Urinary bladder (tissue), 4 donors: ENCODE measurements around the gene S1PR1. TPM values are rescaled to one million over a fixed set of nuclear protein-coding genes. Genes with fewer than 3 reads are reported as not detected.
A peak's percentile ranks its signal among the peaks of the same experiment; 100 is the strongest.
"Not testable (repeated sequence)": the region's sequence is repeated elsewhere in the genome, so short reads cannot be mapped to it uniquely, and the experiment has no call there.

Source experiments
- DNase-seq: peaks from one replicate; pipeline ENCODE4 v3.0.0-alpha.2; 2015; ENCODE audit errors: extremely low spot score
- H3K27ac ChIP-seq: one replicate; pipeline ENCODE4 v1.5.1; 2013; ENCODE audit warnings: low read depth, mild to moderate bottlenecking, moderate library complexity
- H3K36me3 ChIP-seq: one replicate; pipeline ENCODE4 v1.6.1; 2013; ENCODE audit warnings: mild to moderate bottlenecking, moderate library complexity; ENCODE audit not compliant: insufficient read depth
- H3K4me1 ChIP-seq: one replicate; pipeline ENCODE4 v1.6.1; 2013; ENCODE audit warnings: mild to moderate bottlenecking, moderate library complexity; ENCODE audit not compliant: insufficient read depth
- H3K4me3 ChIP-seq: one replicate; pipeline ENCODE4 v1.5.1; 2013; ENCODE audit warnings: low read depth, low read length
- WGBS: extraction: QIAGEN DNeasy Blood & Tissue Kit; methylation state at CpG from one replicate; pipeline ENCODE4 v1.1.7; 2013; 5-methylcytosine and 5-hydroxymethylcytosine counted together
- polyA plus RNA-seq: library from polyadenylated mRNA; stranded (reverse); fragments of 200-250 nt; gene quantifications from one replicate; pipeline ENCODE4 v1.2.3, GENCODE V29; 2013
- total RNA-seq: library from RNA; depleted of rRNA; stranded (reverse); fragments of >200 nt; gene quantifications from one replicate; pipeline ENCODE4 v1.2.3, GENCODE V29; 2014
- donor health status: healthy with polysubstance abuse.
- donor health status: healthy.

The S1PR1 gene
- 32.6 TPM for total RNA-seq
- polyA plus RNA-seq = 61.1 TPM

DNA sequence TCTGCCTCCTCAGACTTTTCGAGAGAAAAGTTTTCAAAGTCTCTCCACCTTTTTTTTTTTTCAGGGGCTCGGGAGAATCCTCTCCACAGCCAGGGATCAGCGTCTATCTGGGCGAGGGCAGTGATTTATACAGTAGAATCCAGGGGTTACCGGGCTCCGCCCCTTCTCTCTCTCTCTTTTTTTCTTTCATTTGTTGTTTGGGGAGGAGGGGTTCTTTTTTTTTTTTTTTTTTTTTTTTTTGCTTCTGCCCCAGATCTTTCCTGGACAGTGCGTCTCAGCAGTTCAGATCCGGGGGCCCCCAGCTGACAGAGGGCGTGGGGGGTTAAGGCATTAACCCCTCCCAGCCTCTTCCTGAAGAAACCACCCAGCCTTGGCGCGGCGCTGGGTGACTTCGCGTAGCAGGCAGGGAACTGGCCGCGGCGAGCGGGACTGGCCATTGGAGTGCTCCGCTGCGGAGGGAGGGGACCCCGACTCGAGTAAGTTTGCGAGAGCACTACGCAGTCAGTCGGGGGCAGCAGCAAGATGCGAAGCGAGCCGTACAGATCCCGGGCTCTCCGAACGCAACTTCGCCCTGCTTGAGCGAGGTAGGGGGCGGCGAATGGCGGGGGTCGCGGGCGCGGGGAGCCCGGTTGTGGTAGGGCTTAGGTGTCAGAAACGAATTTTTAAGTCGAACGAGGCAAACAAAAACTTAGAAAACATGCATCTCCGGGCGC is at the start of gene S1PR1:
Gene S1PR1, plus strand, starts transcription at position 504 of the 713 bp plus-strand sequence. CDS start 1,966 bp downstream, outside the sequence.
- peak within 1 kb of the TSS; percentile 44 for H3K27ac ChIP-seq
- no peaks in the 10 kb centered on the region for H3K4me1 ChIP-seq
- WGBS = under 1% methylated on average over 46 of the region's 46 CpGs
- peak within 1 kb of the TSS; percentile 57 for H3K4me3 ChIP-seq
- DNase-seq = no peak
- H3K36me3 ChIP-seq = no peaks in the 10 kb centered on the region

- no peak overlapping the region for H3K27ac ChIP-seq
- no peaks in the 10 kb centered on the region for H3K36me3 ChIP-seq
- no peak for DNase-seq
- H3K4me3 ChIP-seq = no peak overlapping the region
- peaks cover 2% of the 10 kb centered on the region for H3K4me1 ChIP-seq
Observed at GRCh38 chr1:101187297-101187696, 49.5 kb upstream of the S1PR1 start.

DNA sequence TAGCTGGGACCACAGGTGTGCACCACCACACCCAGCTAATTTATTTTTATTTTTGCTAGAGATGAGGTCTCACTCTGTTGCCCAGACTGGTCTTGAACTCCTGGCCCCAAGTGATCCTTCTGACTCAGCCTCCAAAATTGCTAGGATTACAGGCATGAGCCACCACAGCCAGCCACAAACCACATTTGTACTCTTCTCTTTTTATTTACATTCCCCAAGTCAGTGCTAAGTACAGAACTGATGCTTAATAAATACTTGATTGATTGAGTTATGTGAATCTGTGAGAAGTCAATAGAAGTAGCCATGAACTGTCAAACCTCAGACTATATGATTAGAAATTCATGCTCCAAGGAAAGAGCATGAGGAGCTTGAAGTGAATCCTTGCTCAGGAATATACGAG is 48.5 kb upstream of the S1PR1 start:
- DNase-seq = no peak
- Histone ChIP-seq H3K4me3 (no peak overlapping the region), H3K4me1 (peaks cover 2% of the 10 kb centered on the region), H3K27ac (no peak overlapping the region), H3K36me3 (no peaks in the 10 kb centered on the region)
- 91% methylated on average over 1 of the region's 1 CpG for WGBS

- H3K27ac ChIP-seq, H3K36me3 ChIP-seq, DNase-seq, H3K4me3 ChIP-seq, H3K4me1 ChIP-seq: not testable (repeated sequence)
Observed at GRCh38 chr1:101188968-101189367, 47.9 kb upstream of the S1PR1 start.

GRCh38 chr1:101190441-101190840 is 46.4 kb upstream of the S1PR1 start:
- no peak for DNase-seq
- WGBS = 26% methylated on average over 4 of the region's 4 CpGs
- H3K36me3 ChIP-seq = no peaks in the 10 kb centered on the region
- no peak overlapping the region for H3K4me3 ChIP-seq
- H3K4me1 ChIP-seq = peaks cover 2% of the 10 kb centered on the region
- H3K27ac ChIP-seq = no peak overlapping the region

GRCh38 chr1:101191049-101191448 is 45.8 kb upstream of the S1PR1 start:
- Histone ChIP-seq H3K4me3 (no peak overlapping the region), H3K27ac (no peak overlapping the region), H3K4me1 (peaks cover 2% of the 10 kb centered on the region), H3K36me3 (no peaks in the 10 kb centered on the region)
- no peak for DNase-seq

DNA sequence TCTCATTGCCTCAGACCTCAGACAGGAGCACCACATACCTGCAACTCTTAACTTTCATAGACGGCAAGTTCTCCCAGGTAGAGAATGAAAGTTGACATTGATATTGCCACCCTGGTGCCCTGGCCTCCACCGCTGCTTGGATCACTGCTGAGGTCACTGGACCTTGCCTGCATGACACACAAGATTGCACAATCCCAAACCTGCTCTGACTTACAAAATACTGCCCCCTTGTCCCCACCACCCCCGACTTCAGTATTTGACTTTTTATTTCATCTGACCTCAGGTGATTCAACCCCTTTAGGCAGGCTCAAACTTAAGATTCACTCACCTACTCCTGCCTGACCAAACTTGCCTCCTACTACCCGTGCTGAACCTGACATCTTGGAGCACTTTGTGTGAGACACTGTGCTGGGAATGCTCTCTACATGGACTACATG is 43.1 kb upstream of the S1PR1 start:
- Histone ChIP-seq H3K36me3 (no peaks in the 10 kb centered on the region), H3K4me1 (peaks cover 2% of the 10 kb centered on the region), H3K27ac (no peak overlapping the region), H3K4me3 (no peak overlapping the region)
- no peak for DNase-seq
- WGBS = 92% methylated on average over 4 of the region's 4 CpGs

GRCh38 chr1:101194746-101195145 is 42.1 kb upstream of the S1PR1 start:
- Histone ChIP-seq H3K4me3 (no peak overlapping the region), H3K4me1 (peaks cover 2% of the 10 kb centered on the region), H3K27ac (no peak overlapping the region), H3K36me3 (no peaks in the 10 kb centered on the region)
- 53% methylated on average over 1 of the region's 1 CpG for WGBS
- no peak for DNase-seq

DNA sequence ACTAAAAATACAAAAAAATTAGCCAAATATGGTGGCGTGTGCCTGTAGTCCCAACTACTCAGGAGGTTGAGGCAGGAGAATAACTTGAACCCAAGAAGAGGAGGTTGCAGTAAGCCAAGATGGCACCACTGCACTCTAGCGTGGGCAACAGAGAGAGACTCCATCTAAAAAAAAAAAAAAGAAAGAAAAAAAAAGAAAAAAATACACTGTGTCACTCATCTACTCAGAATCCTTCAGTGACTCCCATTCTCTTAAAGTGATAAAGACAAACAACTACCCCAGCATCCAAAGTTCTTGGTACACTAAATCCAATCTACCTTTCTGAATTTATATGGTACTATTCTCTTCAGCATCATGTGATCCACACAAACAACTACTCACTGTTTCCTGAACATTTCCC is 40.2 kb upstream of the S1PR1 start:
- Histone ChIP-seq H3K4me3 (no peak overlapping the region), H3K27ac (no peak overlapping the region), H3K4me1 (no peaks in the 10 kb centered on the region), H3K36me3 (no peaks in the 10 kb centered on the region)
- 92% methylated on average over 2 of the region's 2 CpGs for WGBS
- no peak for DNase-seq

- Histone ChIP-seq H3K27ac (no peak overlapping the region), H3K36me3 (no peaks in the 10 kb centered on the region), H3K4me3 (no peak overlapping the region), H3K4me1 (no peaks in the 10 kb centered on the region)
- no peak for DNase-seq
- 92% methylated on average over 8 of the region's 8 CpGs for WGBS
Observed at GRCh38 chr1:101198842-101199636, 37.8 kb upstream of the S1PR1 start.

DNA sequence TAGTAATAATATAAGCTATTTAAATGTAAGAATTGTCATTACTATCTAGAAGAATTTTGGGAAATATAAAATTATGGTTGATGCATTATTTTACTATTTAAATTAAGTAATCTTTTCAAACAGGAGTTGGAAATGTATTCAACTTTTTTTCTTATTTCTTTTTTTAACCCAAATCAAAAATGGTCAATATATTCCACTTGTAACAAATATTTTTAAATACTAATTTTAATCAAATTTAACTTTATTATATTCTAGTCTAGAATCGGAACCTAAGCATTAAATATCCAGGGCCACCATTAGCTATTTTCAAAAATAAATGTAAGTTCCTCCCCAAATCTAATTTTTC is 37.2 kb upstream of the S1PR1 start:
- Histone ChIP-seq H3K4me3 (no peak overlapping the region), H3K27ac (no peak overlapping the region), H3K4me1 (no peaks in the 10 kb centered on the region), H3K36me3 (no peaks in the 10 kb centered on the region)
- WGBS = 99% methylated on average over 1 of the region's 1 CpG
- DNase-seq = no peak

- Histone ChIP-seq H3K4me3 (no peak overlapping the region), H3K4me1 (no peaks in the 10 kb centered on the region), H3K27ac (no peak overlapping the region), H3K36me3 (no peaks in the 10 kb centered on the region)
- WGBS = 79% methylated on average over 2 of the region's 2 CpGs
- no peak for DNase-seq
Observed at GRCh38 chr1:101200513-101200912, 36.3 kb upstream of the S1PR1 start.

DNA sequence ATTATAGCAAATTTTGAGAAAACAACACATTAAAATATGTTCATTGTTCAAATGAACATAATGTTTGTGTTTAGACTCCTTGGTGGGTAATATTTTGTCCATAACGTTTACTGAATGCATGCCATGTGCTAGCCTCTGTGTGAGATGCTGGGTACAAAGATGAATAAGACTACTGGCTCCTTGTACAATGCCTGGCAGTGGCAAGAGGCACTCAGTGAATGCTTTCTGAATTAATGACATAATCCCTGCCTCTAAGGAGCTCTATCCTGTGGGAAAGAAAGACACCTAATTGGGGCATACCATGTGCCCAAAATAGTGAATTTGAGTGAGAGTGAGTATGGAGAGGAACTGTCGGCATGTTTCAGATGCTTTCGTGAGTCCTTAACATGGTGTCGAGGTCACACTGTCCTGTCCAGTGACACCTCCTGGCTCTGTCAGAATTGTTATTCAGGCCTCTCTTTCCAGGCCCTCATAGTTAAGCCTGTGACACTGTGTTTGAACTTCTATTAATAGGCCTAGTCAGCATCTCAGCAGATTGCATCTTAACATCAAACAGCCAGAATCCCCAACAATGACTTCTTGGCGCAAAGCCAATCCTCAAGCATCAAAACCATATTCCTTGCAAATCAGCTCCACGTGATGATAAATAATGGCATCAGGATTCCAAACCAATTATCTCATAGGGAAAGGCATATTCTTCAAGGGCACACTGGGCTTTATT is 32.8 kb upstream of the S1PR1 start:
- no peaks in the 10 kb centered on the region for H3K36me3 ChIP-seq
- DNase-seq = peak; percentile 39
- H3K4me1 ChIP-seq = no peaks in the 10 kb centered on the region
- WGBS = 51% methylated on average over 6 of the region's 6 CpGs
- H3K4me3 ChIP-seq = no peak overlapping the region
- no peak overlapping the region for H3K27ac ChIP-seq

- H3K36me3 ChIP-seq = no peaks in the 10 kb centered on the region
- no peak overlapping the region for H3K4me3 ChIP-seq
- no peak for DNase-seq
- no peak overlapping the region for H3K27ac ChIP-seq
- H3K4me1 ChIP-seq = no peaks in the 10 kb centered on the region
Observed at GRCh38 chr1:101205457-101205856, 31.4 kb upstream of the S1PR1 start.
